ENCODE results near the gene UGGT1. TPM values are rescaled to one million over a fixed set of nuclear protein-coding genes. Genes with fewer than 3 reads are reported as not detected.

Gene UGGT1
- total and polyA plus RNA-seq, 5 donors from 2014 or later = 9.0 to 41.1 (median 13.1) TPM

GRCh38 chr2:128091726-128092080 is 703 bp downstream of the UGGT1 start:
- H3K9me3 Mint-ChIP-seq = no peaks in the 10 kb centered on the region

GRCh38 chr2:128092656-128093055 is 1.7 kb downstream of the UGGT1 start:
- Histone ChIP-seq H3K27ac (ENCODE audit: insufficient read depth, low read length, poor library complexity, severe bottlenecking) (no peak overlapping the region), H3K4me3 (ENCODE audit: low read depth, low read length) (peak overlapping the region; percentile 11), H3K27me3 (ENCODE audit: control insufficient read depth, insufficient read depth, low read length) (no peaks in the 10 kb centered on the region), H3K36me3 (ENCODE audit: control insufficient read depth, insufficient read depth, low read length) (peaks cover 22% of the 10 kb centered on the region), H3K9me3 (ENCODE audit: control insufficient read depth in 2 of 2, low read length in 2 of 2) (no peaks in the 10 kb centered on the region), H3K4me1 (ENCODE audit: control insufficient read depth, insufficient read depth, low read length, poor library complexity, severe bottlenecking) (peaks cover 20% of the 10 kb centered on the region)
- Mint-ChIP-seq H3K27ac (peak overlapping the region in 1 of 3 donors; percentile 79), H3K27me3 (no peaks in the 10 kb centered on the region), H3K4me1 (peaks cover 30 to 68% (median 49%) of the 10 kb centered on the region in 4 donors), H3K36me3 (no peaks in the 10 kb centered on the region), H3K4me3 (peak overlapping the region; percentile 56 to 96 (median 80)), H3K9me3 (no peaks in the 10 kb centered on the region)
- DNase-seq = no peak
- ATAC-seq (ENCODE audit: low read depth in 2 of 2) = no peak

More at GRCh38 chr2:128091726-128092080, 703 bp downstream of the UGGT1 start:
- H3K4me1 Mint-ChIP-seq = peaks cover 28 to 62% (median 44%) of the 10 kb centered on the region in 4 donors
- H3K36me3 ChIP-seq (ENCODE audit: control insufficient read depth, insufficient read depth, low read length) = peaks cover 17% of the 10 kb centered on the region
- H3K4me3 ChIP-seq (ENCODE audit: low read depth, low read length) = peak overlapping the region; percentile 99
- peaks cover 20% of the 10 kb centered on the region for H3K4me1 ChIP-seq (ENCODE audit: control insufficient read depth, insufficient read depth, low read length, poor library complexity, severe bottlenecking)
- peak overlapping the region; percentile 80 for H3K27ac ChIP-seq (ENCODE audit: insufficient read depth, low read length, poor library complexity, severe bottlenecking)
- no peaks in the 10 kb centered on the region for H3K36me3 Mint-ChIP-seq
- H3K27ac Mint-ChIP-seq = peak overlapping the region; percentile 87 to 97 (median 96)
- DNase-seq (peak in 2 of 3 donors; percentile 20 to 65), ATAC-seq (ENCODE audit: low read depth in 2 of 2) (no peak)
- no peaks in the 10 kb centered on the region for H3K9me3 ChIP-seq (ENCODE audit: control insufficient read depth in 2 of 2, low read length in 2 of 2)
- no peaks in the 10 kb centered on the region for H3K27me3 ChIP-seq (ENCODE audit: control insufficient read depth, insufficient read depth, low read length)
- no peaks in the 10 kb centered on the region for H3K27me3 Mint-ChIP-seq
- peak overlapping the region; percentile 95 to 97 (median 96) for H3K4me3 Mint-ChIP-seq

- Mint-ChIP-seq H3K36me3 (peaks cover 4% of the 10 kb centered on the region), H3K27me3 (no peaks in the 10 kb centered on the region), H3K4me1 (peaks cover 30 to 68% (median 49%) of the 10 kb centered on the region in 4 donors), H3K9me3 (no peaks in the 10 kb centered on the region), H3K4me3 (peak overlapping the region in 2 of 4 donors; percentile 63 to 96), H3K27ac (no peak overlapping the region)
- Histone ChIP-seq H3K9me3 (ENCODE audit: control insufficient read depth in 2 of 2, low read length in 2 of 2) (no peaks in the 10 kb centered on the region), H3K36me3 (ENCODE audit: control insufficient read depth, insufficient read depth, low read length) (peaks cover 27% of the 10 kb centered on the region), H3K27ac (ENCODE audit: insufficient read depth, low read length, poor library complexity, severe bottlenecking) (no peak overlapping the region), H3K27me3 (ENCODE audit: control insufficient read depth, insufficient read depth, low read length) (no peaks in the 10 kb centered on the region), H3K4me3 (ENCODE audit: low read depth, low read length) (no peak overlapping the region), H3K4me1 (ENCODE audit: control insufficient read depth, insufficient read depth, low read length, poor library complexity, severe bottlenecking) (peaks cover 20% of the 10 kb centered on the region)
- DNase-seq (no peak), ATAC-seq (ENCODE audit: low read depth in 2 of 2) (no peak)
Measured at GRCh38 chr2:128093762-128094161, 2.8 kb downstream of the UGGT1 start.

- Mint-ChIP-seq H3K36me3 (peaks cover 4% of the 10 kb centered on the region), H3K27ac (no peak overlapping the region), H3K4me1 (peaks cover 30 to 61% (median 42%) of the 10 kb centered on the region in 4 donors), H3K4me3 (peak overlapping the region in 3 of 4 donors; percentile 15 to 82 (median 72)), H3K9me3 (no peaks in the 10 kb centered on the region), H3K27me3 (no peaks in the 10 kb centered on the region)
- no peak overlapping the region for H3K27ac ChIP-seq (ENCODE audit: insufficient read depth, low read length, poor library complexity, severe bottlenecking)
- no peaks in the 10 kb centered on the region for H3K27me3 ChIP-seq (ENCODE audit: control insufficient read depth, insufficient read depth, low read length)
- peaks cover 20% of the 10 kb centered on the region for H3K4me1 ChIP-seq (ENCODE audit: control insufficient read depth, insufficient read depth, low read length, poor library complexity, severe bottlenecking)
- no peaks in the 10 kb centered on the region for H3K9me3 ChIP-seq (ENCODE audit: control insufficient read depth in 2 of 2, low read length in 2 of 2)
- DNase-seq (no peak), ATAC-seq (ENCODE audit: low read depth in 2 of 2) (no peak)
- no peak overlapping the region for H3K4me3 ChIP-seq (ENCODE audit: low read depth, low read length)
- peaks cover 36% of the 10 kb centered on the region for H3K36me3 ChIP-seq (ENCODE audit: control insufficient read depth, insufficient read depth, low read length)
Measured at GRCh38 chr2:128095201-128095600, 4.2 kb downstream of the UGGT1 start.

- peaks cover 9 to 28% (median 21%) of the 10 kb centered on the region in 4 donors for H3K4me1 Mint-ChIP-seq
- no peak for DNase-seq
- Histone ChIP-seq H3K4me1 (ENCODE audit: control insufficient read depth, insufficient read depth, low read length, poor library complexity, severe bottlenecking) (no peaks in the 10 kb centered on the region), H3K4me3 (ENCODE audit: low read depth, low read length) (no peak overlapping the region), H3K36me3 (ENCODE audit: control insufficient read depth, insufficient read depth, low read length) (peaks cover 59% of the 10 kb centered on the region), H3K27ac (ENCODE audit: insufficient read depth, low read length, poor library complexity, severe bottlenecking) (no peak overlapping the region), H3K9me3 (ENCODE audit: control insufficient read depth in 2 of 2, low read length in 2 of 2) (no peaks in the 10 kb centered on the region), H3K27me3 (ENCODE audit: control insufficient read depth, insufficient read depth, low read length) (no peaks in the 10 kb centered on the region)
- no peak overlapping the region for H3K4me3 Mint-ChIP-seq
- H3K36me3 Mint-ChIP-seq = peaks cover 36% of the 10 kb centered on the region
- H3K9me3 Mint-ChIP-seq = no peaks in the 10 kb centered on the region
- H3K27me3 Mint-ChIP-seq = no peaks in the 10 kb centered on the region
- no peak for ATAC-seq (ENCODE audit: low read depth in 2 of 2)
- H3K27ac Mint-ChIP-seq = no peak overlapping the region
Measured at GRCh38 chr2:128103407-128103806, 12.4 kb downstream of the UGGT1 start.

GRCh38 chr2:128105072-128105471 is 14.1 kb downstream of the UGGT1 start:
- Mint-ChIP-seq H3K27me3 (no peaks in the 10 kb centered on the region), H3K9me3 (no peaks in the 10 kb centered on the region), H3K27ac (no peak overlapping the region), H3K4me1 (peaks cover 9 to 28% (median 21%) of the 10 kb centered on the region in 4 donors), H3K36me3 (peaks cover 41% of the 10 kb centered on the region), H3K4me3 (no peak overlapping the region)
- no peaks in the 10 kb centered on the region for H3K9me3 ChIP-seq (ENCODE audit: control insufficient read depth in 2 of 2, low read length in 2 of 2)
- H3K4me1 ChIP-seq (ENCODE audit: control insufficient read depth, insufficient read depth, low read length, poor library complexity, severe bottlenecking) = no peaks in the 10 kb centered on the region
- no peak overlapping the region for H3K27ac ChIP-seq (ENCODE audit: insufficient read depth, low read length, poor library complexity, severe bottlenecking)
- H3K4me3 ChIP-seq (ENCODE audit: low read depth, low read length) = no peak overlapping the region
- no peak for DNase-seq
- no peak for ATAC-seq (ENCODE audit: low read depth in 2 of 2)
- no peaks in the 10 kb centered on the region for H3K27me3 ChIP-seq (ENCODE audit: control insufficient read depth, insufficient read depth, low read length)
- peaks cover 60% of the 10 kb centered on the region for H3K36me3 ChIP-seq (ENCODE audit: control insufficient read depth, insufficient read depth, low read length)

GRCh38 chr2:128108166-128108565 is 17.2 kb downstream of the UGGT1 start:
- Mint-ChIP-seq H3K27ac (no peak overlapping the region), H3K9me3 (no peaks in the 10 kb centered on the region), H3K36me3 (peaks cover 28% of the 10 kb centered on the region), H3K4me3 (no peak overlapping the region), H3K4me1 (peaks cover 3 to 10% (median 6%) of the 10 kb centered on the region in 4 donors), H3K27me3 (no peaks in the 10 kb centered on the region)
- peaks cover 58% of the 10 kb centered on the region for H3K36me3 ChIP-seq (ENCODE audit: control insufficient read depth, insufficient read depth, low read length)
- H3K4me1 ChIP-seq (ENCODE audit: control insufficient read depth, insufficient read depth, low read length, poor library complexity, severe bottlenecking) = no peaks in the 10 kb centered on the region
- no peak for DNase-seq
- H3K27me3 ChIP-seq (ENCODE audit: control insufficient read depth, insufficient read depth, low read length) = no peaks in the 10 kb centered on the region
- ATAC-seq (ENCODE audit: low read depth in 2 of 2) = no peak
- no peak overlapping the region for H3K4me3 ChIP-seq (ENCODE audit: low read depth, low read length)
- no peak overlapping the region for H3K27ac ChIP-seq (ENCODE audit: insufficient read depth, low read length, poor library complexity, severe bottlenecking)
- H3K9me3 ChIP-seq (ENCODE audit: control insufficient read depth in 2 of 2, low read length in 2 of 2) = no peaks in the 10 kb centered on the region

GRCh38 chr2:128109243-128109642 is 18.2 kb downstream of the UGGT1 start:
- DNase-seq (no peak), ATAC-seq (ENCODE audit: low read depth in 2 of 2) (no peak)
- no peaks in the 10 kb centered on the region for H3K27me3 Mint-ChIP-seq
- peaks cover 0 to 5% (median under 1%) of the 10 kb centered on the region in 4 donors for H3K4me1 Mint-ChIP-seq
- no peaks in the 10 kb centered on the region for H3K9me3 Mint-ChIP-seq
- Histone ChIP-seq H3K27me3 (ENCODE audit: control insufficient read depth, insufficient read depth, low read length) (no peaks in the 10 kb centered on the region), H3K9me3 (ENCODE audit: control insufficient read depth in 2 of 2, low read length in 2 of 2) (no peaks in the 10 kb centered on the region), H3K36me3 (ENCODE audit: control insufficient read depth, insufficient read depth, low read length) (peaks cover 59% of the 10 kb centered on the region), H3K4me3 (ENCODE audit: low read depth, low read length) (no peak overlapping the region), H3K27ac (ENCODE audit: insufficient read depth, low read length, poor library complexity, severe bottlenecking) (no peak overlapping the region), H3K4me1 (ENCODE audit: control insufficient read depth, insufficient read depth, low read length, poor library complexity, severe bottlenecking) (no peaks in the 10 kb centered on the region)
- H3K4me3 Mint-ChIP-seq = no peak overlapping the region
- H3K36me3 Mint-ChIP-seq = peaks cover 24% of the 10 kb centered on the region
- H3K27ac Mint-ChIP-seq = no peak overlapping the region

Measured in CD4-positive, CD25-positive, alpha-beta regulatory T cell (primary cell).